Mesothelial cell of epicardium (in vitro differentiated cells): ENCODE results near the gene HBS1L. TPM values are rescaled to one million over a fixed set of nuclear protein-coding genes. Genes with fewer than 3 reads are reported as not detected.

Experiments used
- DNase-seq, 2 experiments: peaks; one replicate each; pipeline ENCODE4 v3.0.0; 2021; ENCODE audit warnings: low spot score in 2 of 2; ENCODE audit not compliant: unreplicated experiment in 2 of 2
- H3K27ac Mint-ChIP-seq: 2 replicates; pipeline ENCODE4 v1.8.0; 2021; ENCODE audit warnings: mixed read lengths
- H3K27me3 Mint-ChIP-seq: 2 replicates; pipeline ENCODE4 v1.8.0; 2021; ENCODE audit warnings: low read depth, mixed read lengths
- H3K36me3 Mint-ChIP-seq: 2 replicates; pipeline ENCODE4 v1.8.0; 2021; ENCODE audit warnings: mixed read lengths
- H3K4me1 Mint-ChIP-seq: 2 replicates; pipeline ENCODE4 v1.8.0; 2021; ENCODE audit warnings: mixed read lengths
- H3K4me3 Mint-ChIP-seq: 2 replicates; pipeline ENCODE4 v1.8.0; 2021; ENCODE audit warnings: mild to moderate bottlenecking, moderate library complexity, mixed read lengths
- H3K9me3 Mint-ChIP-seq: 2 replicates; pipeline ENCODE4 v1.8.0; 2021; ENCODE audit warnings: mixed read lengths
- total RNA-seq: library from RNA; stranded (reverse); gene quantifications from 3 replicates; pipeline ENCODE4 v1.2.1, GENCODE V29; 2021
- TF ChIP-seq, protein P1 (sequence below): fragments of 200-600 bp; sonication (generic); IDR thresholded peaks from one replicate; pipeline ENCODE4 v1.5.0; 2021; ENCODE audit warnings: antibody characterized with exemption; ENCODE audit not compliant: unreplicated experiment

Gene HBS1L
- total RNA-seq, 1 donor from 2014 or later: 75.7 TPM

GRCh38 chr6:135014353-135014832 lies 40.2 kb downstream of the HBS1L start:
- H3K4me1 Mint-ChIP-seq: no peaks in the 10 kb centered on the region
- TF ChIP-seq, protein P1, sequence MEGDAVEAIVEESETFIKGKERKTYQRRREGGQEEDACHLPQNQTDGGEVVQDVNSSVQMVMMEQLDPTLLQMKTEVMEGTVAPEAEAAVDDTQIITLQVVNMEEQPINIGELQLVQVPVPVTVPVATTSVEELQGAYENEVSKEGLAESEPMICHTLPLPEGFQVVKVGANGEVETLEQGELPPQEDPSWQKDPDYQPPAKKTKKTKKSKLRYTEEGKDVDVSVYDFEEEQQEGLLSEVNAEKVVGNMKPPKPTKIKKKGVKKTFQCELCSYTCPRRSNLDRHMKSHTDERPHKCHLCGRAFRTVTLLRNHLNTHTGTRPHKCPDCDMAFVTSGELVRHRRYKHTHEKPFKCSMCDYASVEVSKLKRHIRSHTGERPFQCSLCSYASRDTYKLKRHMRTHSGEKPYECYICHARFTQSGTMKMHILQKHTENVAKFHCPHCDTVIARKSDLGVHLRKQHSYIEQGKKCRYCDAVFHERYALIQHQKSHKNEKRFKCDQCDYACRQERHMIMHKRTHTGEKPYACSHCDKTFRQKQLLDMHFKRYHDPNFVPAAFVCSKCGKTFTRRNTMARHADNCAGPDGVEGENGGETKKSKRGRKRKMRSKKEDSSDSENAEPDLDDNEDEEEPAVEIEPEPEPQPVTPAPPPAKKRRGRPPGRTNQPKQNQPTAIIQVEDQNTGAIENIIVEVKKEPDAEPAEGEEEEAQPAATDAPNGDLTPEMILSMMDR: no peak
- no peak overlapping the region for H3K27ac Mint-ChIP-seq
- H3K4me3 Mint-ChIP-seq: no peak overlapping the region
- H3K9me3 Mint-ChIP-seq: no peaks in the 10 kb centered on the region
- H3K36me3 Mint-ChIP-seq: peaks cover 1% of the 10 kb centered on the region
- no peaks in the 10 kb centered on the region for H3K27me3 Mint-ChIP-seq
- no peak for DNase-seq

DNA sequence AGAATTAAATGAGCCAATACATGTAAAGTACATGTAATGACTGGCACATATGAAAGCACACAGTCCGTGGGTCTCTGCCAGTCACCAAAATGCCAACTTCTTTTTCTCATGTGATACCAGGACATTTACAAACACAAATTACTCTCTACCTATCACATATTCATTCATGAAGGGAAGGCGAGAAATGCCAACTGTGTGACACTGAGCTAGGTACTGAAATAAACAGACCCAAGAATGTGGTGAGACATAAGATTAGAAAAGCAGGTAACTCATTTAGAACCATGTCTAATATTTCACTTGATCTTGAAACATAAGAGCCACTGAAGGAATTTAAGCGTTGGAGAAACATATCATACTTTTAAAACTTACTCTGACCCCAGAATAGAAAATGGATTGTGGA lies 41.4 kb downstream of the HBS1L start:
- no peak overlapping the region for H3K4me3 Mint-ChIP-seq
- H3K4me1 Mint-ChIP-seq: no peaks in the 10 kb centered on the region
- peaks cover 3% of the 10 kb centered on the region for H3K36me3 Mint-ChIP-seq
- TF ChIP-seq, protein P1: no peak
- H3K9me3 Mint-ChIP-seq: no peaks in the 10 kb centered on the region
- no peaks in the 10 kb centered on the region for H3K27me3 Mint-ChIP-seq
- no peak for DNase-seq
- no peak overlapping the region for H3K27ac Mint-ChIP-seq

DNA sequence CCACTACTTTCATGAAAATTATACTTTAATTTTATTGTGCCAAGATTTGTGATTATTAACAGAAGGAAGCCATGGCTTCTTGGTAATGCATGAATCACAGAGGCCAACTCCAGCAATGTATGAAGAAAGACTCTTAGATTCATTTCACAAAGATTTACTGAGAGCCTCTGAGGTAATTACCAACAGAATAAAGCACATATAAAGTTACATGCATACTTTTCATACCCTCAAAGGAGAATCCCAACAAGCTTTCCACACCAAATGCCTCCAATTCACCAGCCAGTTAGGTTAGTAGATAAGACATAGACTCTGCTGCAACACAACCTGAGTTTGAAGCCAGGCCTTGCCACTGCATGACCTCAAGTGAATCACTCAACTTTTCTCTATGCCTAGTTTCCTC lies 41.9 kb downstream of the HBS1L start:
- Mint-ChIP-seq H3K36me3 (peaks cover 3% of the 10 kb centered on the region), H3K27me3 (no peaks in the 10 kb centered on the region), H3K4me3 (no peak overlapping the region), H3K4me1 (no peaks in the 10 kb centered on the region), H3K9me3 (no peaks in the 10 kb centered on the region), H3K27ac (no peak overlapping the region)
- TF ChIP-seq, protein P1: no peak
- DNase-seq: no peak

GRCh38 chr6:135012349-135012748 lies 42.3 kb downstream of the HBS1L start:
- no peak for DNase-seq
- peaks cover 3% of the 10 kb centered on the region for H3K36me3 Mint-ChIP-seq
- no peak overlapping the region for H3K27ac Mint-ChIP-seq
- TF ChIP-seq, protein P1: no peak
- H3K4me3 Mint-ChIP-seq: no peak overlapping the region
- H3K27me3 Mint-ChIP-seq: no peaks in the 10 kb centered on the region
- H3K9me3 Mint-ChIP-seq: no peaks in the 10 kb centered on the region
- H3K4me1 Mint-ChIP-seq: no peaks in the 10 kb centered on the region

DNA sequence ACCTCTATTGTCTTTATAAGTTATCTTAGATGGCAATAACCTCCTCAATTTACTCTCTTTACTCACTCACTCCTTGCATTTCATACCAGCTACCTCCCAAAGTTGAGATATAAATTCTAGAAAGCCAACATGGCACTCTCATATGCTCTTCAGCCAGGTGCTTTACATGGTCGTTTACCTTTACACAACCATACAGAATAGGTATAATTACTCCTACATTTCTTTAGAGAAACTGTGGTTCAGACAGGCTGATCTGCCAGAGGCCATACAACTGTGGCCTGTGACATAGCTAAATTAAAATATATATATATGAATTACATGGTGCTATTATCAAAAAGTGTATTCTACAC lies 45.7 kb downstream of the HBS1L start:
- Mint-ChIP-seq H3K9me3 (no peaks in the 10 kb centered on the region), H3K4me3 (no peak overlapping the region), H3K27ac (no peak overlapping the region), H3K36me3 (peaks cover 3% of the 10 kb centered on the region), H3K27me3 (no peaks in the 10 kb centered on the region), H3K4me1 (no peaks in the 10 kb centered on the region)
- DNase-seq: no peak
- TF ChIP-seq, protein P1: no peak
